Measurements from ENCODE around the gene SLC10A2.

SLC10A2 gene

GRCh38 chr13:103036268-103036667, 29.9 kb downstream of the SLC10A2 start:
- Histone ChIP-seq H3K4me3 (ENCODE audit: low read length, poor library complexity, severe bottlenecking) (no peak overlapping the region), H3K9ac (ENCODE audit: low read depth, low read length, poor library complexity, severe bottlenecking) (no peak overlapping the region), H3K79me2 (ENCODE audit: insufficient read depth, low read length) (no peaks in the 10 kb centered on the region), H3K9me3 (ENCODE audit: insufficient read depth, low read depth, low read length) (no peaks in the 10 kb centered on the region), H2AFZ (ENCODE audit: low read length) (no peak overlapping the region), H3K9me2 (replicated peaks; ENCODE audit: low read depth, low read length) (no peaks in the 10 kb centered on the region), H3F3A (ENCODE audit: low read depth) (no peaks in the 10 kb centered on the region), H3K4me1 (ENCODE audit: insufficient read depth, low read length, poor library complexity, severe bottlenecking) (no peaks in the 10 kb centered on the region), H3K27me3 (ENCODE audit: insufficient read depth, low read length, poor library complexity, severe bottlenecking) (no peaks in the 10 kb centered on the region), H3K36me3 (ENCODE audit: insufficient read depth, low read length) (no peaks in the 10 kb centered on the region), H4K20me1 (ENCODE audit: insufficient read depth, low read length, poor library complexity, severe bottlenecking) (no peaks in the 10 kb centered on the region), H3K4me2 (ENCODE audit: low read depth, low read length, poor library complexity, severe bottlenecking) (no peak overlapping the region)
- no peak for TF ChIP-seq EZH2phosphoT487 (IDR thresholded peaks at IDR 0.05; ENCODE audit: borderline replicate concordance)
- no peak for TF ChIP-seq CTCF (conservative IDR thresholded peaks at IDR 0.05; ENCODE audit: low read length)

GRCh38 chr13:103033999-103034398, 32.2 kb downstream of the SLC10A2 start:
- H3K27me3 ChIP-seq (ENCODE audit: insufficient read depth, low read length, poor library complexity, severe bottlenecking), result no peaks in the 10 kb centered on the region
- H3K9me2 ChIP-seq (replicated peaks; ENCODE audit: low read depth, low read length), result no peaks in the 10 kb centered on the region
- no peaks in the 10 kb centered on the region for H3K9me3 ChIP-seq (ENCODE audit: insufficient read depth, low read depth, low read length)
- H3F3A ChIP-seq (ENCODE audit: low read depth), result no peaks in the 10 kb centered on the region
- H4K20me1 ChIP-seq (ENCODE audit: insufficient read depth, low read length, poor library complexity, severe bottlenecking), result no peaks in the 10 kb centered on the region
- H3K36me3 ChIP-seq (ENCODE audit: insufficient read depth, low read length), result no peaks in the 10 kb centered on the region
- H3K79me2 ChIP-seq (ENCODE audit: insufficient read depth, low read length), result no peaks in the 10 kb centered on the region
- H3K4me1 ChIP-seq (ENCODE audit: insufficient read depth, low read length, poor library complexity, severe bottlenecking), result no peaks in the 10 kb centered on the region
- no peak overlapping the region for H3K4me3 ChIP-seq (ENCODE audit: low read length, poor library complexity, severe bottlenecking)
- H2AFZ ChIP-seq (ENCODE audit: low read length), result no peak overlapping the region
- H3K9ac ChIP-seq (ENCODE audit: low read depth, low read length, poor library complexity, severe bottlenecking), result no peak overlapping the region
- no peak for TF ChIP-seq EZH2phosphoT487 (IDR thresholded peaks at IDR 0.05; ENCODE audit: borderline replicate concordance)
- no peak for TF ChIP-seq CTCF (conservative IDR thresholded peaks at IDR 0.05; ENCODE audit: low read length)
- H3K4me2 ChIP-seq (ENCODE audit: low read depth, low read length, poor library complexity, severe bottlenecking), result no peak overlapping the region

GRCh38 chr13:103031332-103031873, 34.8 kb downstream of the SLC10A2 start:
- Histone ChIP-seq H3K4me1 (ENCODE audit: insufficient read depth, low read length, poor library complexity, severe bottlenecking) (no peaks in the 10 kb centered on the region), H2AFZ (ENCODE audit: low read length) (no peak overlapping the region), H3K9ac (ENCODE audit: low read depth, low read length, poor library complexity, severe bottlenecking) (no peak overlapping the region), H3K79me2 (ENCODE audit: insufficient read depth, low read length) (no peaks in the 10 kb centered on the region), H3K4me2 (ENCODE audit: low read depth, low read length, poor library complexity, severe bottlenecking) (no peak overlapping the region), H3K27me3 (ENCODE audit: insufficient read depth, low read length, poor library complexity, severe bottlenecking) (no peaks in the 10 kb centered on the region), H3K9me3 (ENCODE audit: insufficient read depth, low read depth, low read length) (no peaks in the 10 kb centered on the region; the same call in 1 of the 2 replicates), H3K9me2 (replicated peaks; ENCODE audit: low read depth, low read length) (no peaks in the 10 kb centered on the region), H3K36me3 (ENCODE audit: insufficient read depth, low read length) (no peaks in the 10 kb centered on the region), H3K4me3 (ENCODE audit: low read length, poor library complexity, severe bottlenecking) (no peak overlapping the region), H3F3A (ENCODE audit: low read depth) (no peaks in the 10 kb centered on the region), H4K20me1 (ENCODE audit: insufficient read depth, low read length, poor library complexity, severe bottlenecking) (no peaks in the 10 kb centered on the region)
- TF ChIP-seq EZH2phosphoT487 (IDR thresholded peaks at IDR 0.05; ENCODE audit: borderline replicate concordance) (no peak), CTCF (conservative IDR thresholded peaks at IDR 0.05; ENCODE audit: low read length) (no peak)
